Measurements from ENCODE around the gene FASN.

Gene FASN

DNA sequence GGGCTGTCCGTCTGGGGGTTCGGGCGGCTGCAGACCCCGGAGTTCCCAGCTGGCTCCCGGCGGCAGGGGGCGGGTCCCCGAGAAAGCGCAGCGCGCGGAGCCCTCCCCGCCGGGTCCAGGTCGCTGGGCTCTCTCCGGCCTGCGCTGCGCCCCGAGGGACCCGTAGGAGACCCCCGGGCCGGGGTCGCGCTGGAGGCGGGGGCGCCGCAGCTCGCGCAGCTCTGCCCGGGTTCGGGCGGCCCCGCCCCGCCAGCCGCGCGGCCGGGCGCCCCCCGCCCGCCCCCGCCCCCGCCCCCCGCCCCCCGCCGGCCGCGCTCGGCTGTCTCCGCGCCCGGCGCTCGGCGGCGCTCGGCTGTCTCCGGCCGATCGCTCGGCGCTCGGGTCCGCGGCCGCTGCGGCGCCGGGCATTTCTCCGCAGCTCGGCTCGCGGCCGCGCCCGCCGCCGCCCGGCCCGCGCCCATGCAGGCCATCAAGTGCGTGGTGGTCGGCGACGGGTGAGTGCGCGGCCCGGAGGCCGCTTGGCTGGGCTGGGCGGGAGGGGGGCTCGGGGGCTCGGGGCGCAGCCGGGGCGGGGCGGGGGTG lies 66.6 kb downstream of the FASN start, which contains the start of gene RAC3:
Gene RAC3, plus strand, starts transcription at position 376 of the 582 bp plus-strand sequence. Its CDS starts 84 bp downstream, at position 460.
- TF ChIP-seq, protein P1, sequence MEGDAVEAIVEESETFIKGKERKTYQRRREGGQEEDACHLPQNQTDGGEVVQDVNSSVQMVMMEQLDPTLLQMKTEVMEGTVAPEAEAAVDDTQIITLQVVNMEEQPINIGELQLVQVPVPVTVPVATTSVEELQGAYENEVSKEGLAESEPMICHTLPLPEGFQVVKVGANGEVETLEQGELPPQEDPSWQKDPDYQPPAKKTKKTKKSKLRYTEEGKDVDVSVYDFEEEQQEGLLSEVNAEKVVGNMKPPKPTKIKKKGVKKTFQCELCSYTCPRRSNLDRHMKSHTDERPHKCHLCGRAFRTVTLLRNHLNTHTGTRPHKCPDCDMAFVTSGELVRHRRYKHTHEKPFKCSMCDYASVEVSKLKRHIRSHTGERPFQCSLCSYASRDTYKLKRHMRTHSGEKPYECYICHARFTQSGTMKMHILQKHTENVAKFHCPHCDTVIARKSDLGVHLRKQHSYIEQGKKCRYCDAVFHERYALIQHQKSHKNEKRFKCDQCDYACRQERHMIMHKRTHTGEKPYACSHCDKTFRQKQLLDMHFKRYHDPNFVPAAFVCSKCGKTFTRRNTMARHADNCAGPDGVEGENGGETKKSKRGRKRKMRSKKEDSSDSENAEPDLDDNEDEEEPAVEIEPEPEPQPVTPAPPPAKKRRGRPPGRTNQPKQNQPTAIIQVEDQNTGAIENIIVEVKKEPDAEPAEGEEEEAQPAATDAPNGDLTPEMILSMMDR (IDR thresholded peaks at IDR 0.05; ENCODE audit: low read depth, low read length) = no peak
- no peak for DNase-seq (ENCODE audit: extremely low read depth, low read depth)

DNA sequence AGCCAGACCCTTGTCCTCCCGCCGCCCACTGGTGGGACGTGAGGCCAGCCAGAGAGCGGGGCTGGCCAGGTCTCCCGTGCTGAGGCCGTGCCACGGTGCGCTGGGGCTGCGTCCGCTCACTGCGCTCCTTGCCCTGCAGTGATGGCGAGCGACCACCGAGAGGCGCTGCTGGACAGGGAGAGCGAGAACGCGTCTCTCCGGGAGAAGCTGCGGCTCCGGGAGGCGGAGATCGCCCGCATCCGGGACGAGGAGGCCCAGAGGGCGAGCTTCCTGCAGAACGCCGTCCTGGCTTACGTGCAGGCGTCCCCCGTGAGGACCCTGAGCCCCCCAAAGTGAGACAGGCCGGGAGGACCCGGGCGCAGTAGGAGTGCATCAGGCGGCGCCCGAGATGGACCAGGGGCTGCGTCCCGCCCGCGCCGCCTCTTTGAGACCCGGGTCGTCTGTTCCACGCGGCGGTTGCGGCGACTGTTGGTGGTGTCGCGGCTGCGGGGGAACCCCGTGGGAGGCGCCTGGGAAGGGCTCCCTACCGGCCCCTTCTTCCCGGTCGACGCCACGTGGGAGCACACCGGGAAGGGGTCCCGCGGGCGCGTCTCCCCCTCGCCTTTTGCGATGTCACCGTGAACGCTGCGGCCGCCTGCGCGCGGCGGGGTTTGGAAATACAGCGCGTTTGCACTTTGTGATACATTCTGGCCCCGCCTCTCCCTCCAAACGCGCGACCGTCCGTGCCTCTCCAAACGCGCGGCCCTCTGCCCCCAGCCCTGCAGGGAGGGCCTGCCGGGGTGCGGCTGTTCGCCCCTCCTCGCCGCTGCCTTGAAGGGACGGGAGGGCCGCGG lies 67.3 kb downstream of the FASN start:
- peak; percentile 51 for DNase-seq (ENCODE audit: extremely low read depth, low read depth)
- TF ChIP-seq, protein P1 (IDR thresholded peaks at IDR 0.05; ENCODE audit: low read depth, low read length) = peak; percentile 72

DNA sequence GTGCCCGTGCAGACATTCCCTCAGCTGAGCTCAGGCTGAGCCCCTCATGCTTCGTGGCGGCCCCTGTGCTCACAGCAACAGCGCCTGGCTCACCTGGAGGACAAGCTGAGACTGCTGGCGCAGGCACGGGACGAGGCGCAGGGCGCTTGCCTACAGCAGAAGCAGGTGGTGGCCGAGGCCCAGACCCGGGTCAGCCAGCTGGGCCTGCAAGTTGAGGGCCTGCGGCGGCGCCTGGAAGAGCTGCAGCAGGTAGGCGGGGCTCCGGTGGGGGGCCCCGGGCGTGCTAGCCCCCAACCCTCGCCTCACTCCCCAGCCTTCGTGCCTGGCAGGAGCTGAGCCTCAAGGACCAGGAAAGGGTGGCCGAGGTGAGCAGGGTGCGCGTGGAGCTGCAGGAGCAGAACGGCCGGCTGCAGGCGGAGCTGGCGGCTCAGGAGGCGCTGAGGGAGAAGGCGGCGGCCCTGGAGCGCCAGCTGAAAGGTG lies 68.0 kb downstream of the FASN start:
- TF ChIP-seq, protein P1 (IDR thresholded peaks at IDR 0.05; ENCODE audit: low read depth, low read length) = no peak
- DNase-seq (ENCODE audit: extremely low read depth, low read depth) = no peak

DNA sequence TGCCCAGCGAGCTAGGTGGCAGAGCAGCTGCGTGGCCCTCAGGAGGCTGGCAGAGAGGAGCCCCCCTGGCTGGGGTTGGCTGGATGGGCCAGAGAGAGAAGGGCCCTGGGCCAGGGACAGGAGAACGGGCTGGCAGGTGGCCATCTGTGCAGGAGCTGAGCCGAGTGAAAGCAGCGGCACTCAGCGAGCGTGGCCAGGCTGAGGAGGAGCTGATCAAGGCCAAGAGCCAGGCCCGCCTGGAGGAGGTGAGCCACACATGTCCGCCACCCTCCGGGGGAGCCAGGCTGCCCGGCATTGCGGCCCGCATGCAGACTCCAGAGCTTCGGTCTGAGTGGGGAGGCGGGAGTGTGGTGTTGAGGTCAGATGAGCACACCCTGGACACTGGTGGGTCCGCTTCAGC lies 68.6 kb downstream of the FASN start:
- no peak for DNase-seq (ENCODE audit: extremely low read depth, low read depth)
- TF ChIP-seq, protein P1 (IDR thresholded peaks at IDR 0.05; ENCODE audit: low read depth, low read length) = no peak

DNA sequence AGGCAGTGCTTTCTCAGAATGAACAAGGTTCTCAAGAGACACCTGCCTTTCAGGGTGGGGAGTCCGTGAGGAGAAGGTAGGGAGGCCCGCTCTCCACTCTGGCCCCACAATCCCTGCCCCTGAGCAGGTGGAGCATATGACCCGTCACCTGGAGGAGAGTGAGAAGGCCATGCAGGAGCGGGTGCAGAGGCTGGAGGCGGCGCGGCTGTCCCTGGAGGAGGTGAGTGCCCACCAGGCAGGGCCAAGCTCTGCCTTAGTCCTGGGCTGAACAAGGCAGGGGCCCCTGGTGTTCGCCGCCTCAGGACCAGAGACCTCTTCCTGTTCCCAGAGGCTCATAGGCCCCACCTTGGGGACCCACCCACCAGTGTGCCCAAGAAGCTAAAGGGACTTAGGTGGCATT lies 69.1 kb downstream of the FASN start:
- no peak for DNase-seq (ENCODE audit: extremely low read depth, low read depth)
- TF ChIP-seq, protein P1 (IDR thresholded peaks at IDR 0.05; ENCODE audit: low read depth, low read length) = no peak
